Astrocyte (in vitro differentiated cells and primary cell): Measurements from ENCODE around the gene PLPP1.
"Not testable (repeated sequence)": the region's sequence is repeated elsewhere in the genome, so short reads cannot be mapped to it uniquely, and the experiment has no call there.

Experiments
- CTCF ChIP-seq: IDR thresholded peaks from 2 replicates; pipeline ENCODE4 v1.5.1; 2011; ENCODE audit warnings: low read depth, mild to moderate bottlenecking, inconsistent platforms, low read length, moderate library complexity; ENCODE audit not compliant: insufficient read depth
- EZH2 ChIP-seq: IDR thresholded peaks from 2 replicates; pipeline ENCODE4 v1.6.1; 2012; ENCODE audit warnings: mild to moderate bottlenecking, low read length, inconsistent platforms; ENCODE audit not compliant: insufficient read depth

- TF ChIP-seq CTCF, EZH2: not testable (repeated sequence)
These were observed 2.6 kb upstream of the PLPP1 start for GRCh38 chr5:55537315-55537714.
